Activated CD4-positive, alpha-beta T cell treated with anti-CD3 and anti-CD28 coated beads, Interleukin-2, amount 50 U/mL, for 16 hours (primary cell): ENCODE measurements around the gene ANKS1B.
"Not testable (repeated sequence)": the region's sequence is repeated elsewhere in the genome, so short reads cannot be mapped to it uniquely, and the experiment has no call there.

ENCODE experiments used
- DNase-seq: peaks from one replicate; pipeline ENCODE4 v3.0.0-alpha.2; 2020

Gene ANKS1B

GRCh38 chr12:99984271-99985128, at the start of gene ANKS1B:
ANKS1B (minus strand) TSS chr12:99984936; CDS start chr12:99984237, 699 bp downstream.
- no peak for DNase-seq

GRCh38 chr12:100031836-100032235, 47.1 kb upstream of the ANKS1B start:
- DNase-seq = no peak

- no peak for DNase-seq
Observed at GRCh38 chr12:100027671-100028070, 42.9 kb upstream of the ANKS1B start.

- DNase-seq = no peak
Observed at GRCh38 chr12:100026241-100026640, 41.5 kb upstream of the ANKS1B start.

GRCh38 chr12:100024974-100025555, 40.3 kb upstream of the ANKS1B start:
- DNase-seq = no peak

DNA sequence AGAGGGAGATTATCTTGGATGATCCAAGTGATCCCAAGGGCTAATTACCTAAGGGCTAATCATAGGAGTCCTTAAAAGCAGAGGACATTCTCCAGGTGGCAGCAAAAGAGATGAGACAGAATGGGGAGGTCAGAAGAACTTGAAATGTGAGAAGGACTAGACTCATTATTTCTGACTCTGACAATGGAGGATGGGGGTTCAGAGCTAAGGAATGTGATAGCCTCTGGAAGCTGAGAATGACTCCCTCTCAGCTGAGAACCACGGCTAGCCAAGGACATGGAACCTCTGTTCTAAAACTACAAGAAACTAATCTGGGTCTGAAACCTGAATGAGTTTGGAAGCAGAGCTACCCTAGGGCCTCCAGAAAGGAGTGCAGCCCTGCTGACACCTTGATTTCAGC, 35.6 kb upstream of the ANKS1B start:
- DNase-seq = no peak

GRCh38 chr12:100017056-100017455, 32.3 kb upstream of the ANKS1B start:
- DNase-seq = no peak

DNA sequence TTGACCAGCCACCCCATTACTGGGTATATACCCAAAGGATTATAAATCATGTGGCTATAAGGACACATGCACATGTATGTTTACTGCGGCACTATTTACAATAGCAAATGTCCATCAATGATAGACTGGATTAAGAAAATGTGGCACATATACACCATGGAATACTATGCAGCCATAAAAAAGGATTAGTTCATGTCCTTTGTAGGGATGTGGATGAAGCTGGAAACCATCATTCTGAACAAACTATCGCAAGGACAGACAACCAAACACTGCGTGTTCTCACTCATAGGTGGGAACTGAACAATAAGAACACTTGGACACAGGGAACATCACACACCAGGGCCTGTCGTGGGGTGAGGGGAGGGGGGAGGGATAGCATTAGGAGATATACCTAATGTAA, 31.6 kb upstream of the ANKS1B start:
- not testable (repeated sequence) for DNase-seq

GRCh38 chr12:100005846-100006245, 21.1 kb upstream of the ANKS1B start:
- not testable (repeated sequence) for DNase-seq

DNA sequence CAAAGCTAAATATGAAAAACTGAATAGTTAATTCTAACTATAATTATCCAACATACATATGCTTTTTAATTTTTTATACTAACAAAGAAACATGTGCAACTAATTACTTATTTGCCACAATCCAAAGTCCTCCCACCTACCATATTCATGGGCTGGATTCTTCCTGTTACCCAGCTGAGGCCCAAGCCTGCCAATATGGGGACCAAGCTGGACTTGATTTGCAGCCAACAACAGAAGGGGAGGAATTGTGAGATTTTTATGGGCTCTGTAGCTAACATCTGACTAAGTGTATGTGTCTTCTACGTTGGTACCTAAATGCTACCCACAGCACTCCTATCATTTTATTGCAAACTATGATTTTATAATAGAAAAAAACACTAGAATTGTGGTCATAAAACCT, 13.1 kb upstream of the ANKS1B start:
- no peak for DNase-seq

- DNase-seq = no peak
Observed at GRCh38 chr12:99996095-99996494, 11.4 kb upstream of the ANKS1B start.

- no peak for DNase-seq
Observed at GRCh38 chr12:99985631-99986030, 895 bp upstream of the ANKS1B start.

GRCh38 chr12:99985129-99985570, 414 bp upstream of the ANKS1B start:
- no peak for DNase-seq

GRCh38 chr12:99983456-99984258, 1.1 kb downstream of the ANKS1B start:
- no peak for DNase-seq

GRCh38 chr12:99981639-99982190, 3.0 kb downstream of the ANKS1B start:
- DNase-seq = no peak

GRCh38 chr12:99979471-99979870, 5.3 kb downstream of the ANKS1B start:
- no peak for DNase-seq

GRCh38 chr12:99978152-99978551, 6.6 kb downstream of the ANKS1B start:
- DNase-seq = no peak

DNA sequence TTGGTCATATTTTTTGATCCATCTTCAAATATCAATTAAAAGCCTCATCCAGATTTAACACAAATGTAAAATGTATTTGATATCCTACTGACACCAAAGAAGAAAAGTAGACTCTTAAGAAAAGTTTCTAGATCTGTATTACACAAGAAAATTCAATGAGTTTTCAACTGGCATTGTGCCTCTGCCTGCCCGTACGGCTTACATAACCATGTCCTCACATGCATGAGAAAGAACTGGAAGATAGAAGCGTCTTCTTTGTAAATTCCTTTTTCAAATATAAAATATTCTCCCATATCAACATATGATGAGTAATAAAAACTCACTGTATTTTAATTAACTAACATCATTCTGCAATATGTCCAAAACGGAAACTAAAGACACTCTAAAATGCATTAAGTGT, 7.2 kb downstream of the ANKS1B start:
- no peak for DNase-seq

DNA sequence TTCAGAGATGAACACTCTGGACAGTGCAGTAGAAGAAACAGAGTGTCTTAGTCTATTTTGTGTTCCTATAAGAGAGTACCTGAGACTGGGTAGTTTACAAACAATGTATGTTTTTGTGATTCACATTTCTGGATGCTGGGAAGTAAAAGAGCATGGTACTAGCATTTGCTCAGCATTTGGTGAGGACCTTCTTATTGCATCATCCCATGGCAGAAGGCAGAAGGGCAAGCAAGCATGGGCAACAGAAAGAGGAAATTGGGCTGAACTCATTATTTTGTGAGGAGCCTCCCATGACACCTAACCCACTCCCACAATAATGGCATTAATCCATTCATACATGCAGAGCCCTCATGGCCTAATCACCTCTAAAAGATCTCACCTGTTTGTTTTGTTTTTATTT, 8.0 kb downstream of the ANKS1B start:
- no peak for DNase-seq

DNA sequence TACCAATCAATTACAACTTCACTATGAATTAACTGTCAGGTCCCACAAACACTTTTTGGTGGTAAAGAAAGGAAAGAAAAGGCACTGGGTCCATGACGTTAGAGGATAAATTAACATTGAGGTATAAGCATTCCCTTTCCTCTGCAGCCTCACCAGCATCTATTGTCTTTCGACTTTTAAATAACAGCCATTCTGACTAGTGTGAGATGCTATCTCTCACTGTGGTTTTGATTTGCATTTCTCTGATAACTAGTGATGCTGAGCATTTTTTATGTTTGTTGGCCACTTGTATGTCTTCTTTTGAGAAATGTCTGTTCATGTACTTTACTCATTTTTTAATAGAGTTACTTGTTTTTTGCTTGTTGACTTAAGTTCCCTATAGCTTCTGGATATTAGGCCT, 9.4 kb downstream of the ANKS1B start:
- no peak for DNase-seq

GRCh38 chr12:99974146-99974545, 10.6 kb downstream of the ANKS1B start:
- DNase-seq = no peak

DNA sequence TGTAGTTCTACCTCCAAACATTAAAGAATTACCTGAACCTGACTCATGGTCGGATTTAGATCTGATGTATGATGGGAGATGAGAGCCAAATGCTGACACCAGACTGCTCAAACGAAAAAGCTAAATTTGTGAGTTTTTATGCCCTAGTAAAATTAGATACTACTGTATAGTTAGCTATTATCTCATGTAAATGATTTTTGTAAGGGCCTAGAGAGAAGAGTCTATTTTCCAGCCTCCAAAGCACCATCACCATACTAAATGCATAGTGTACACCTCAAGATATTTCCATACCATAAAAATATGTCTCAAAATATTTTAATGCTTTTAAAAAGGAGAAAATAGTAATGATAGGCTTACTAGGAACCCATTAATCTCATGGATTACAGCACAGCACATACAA, 18.3 kb downstream of the ANKS1B start:
- DNase-seq = no peak

DNA sequence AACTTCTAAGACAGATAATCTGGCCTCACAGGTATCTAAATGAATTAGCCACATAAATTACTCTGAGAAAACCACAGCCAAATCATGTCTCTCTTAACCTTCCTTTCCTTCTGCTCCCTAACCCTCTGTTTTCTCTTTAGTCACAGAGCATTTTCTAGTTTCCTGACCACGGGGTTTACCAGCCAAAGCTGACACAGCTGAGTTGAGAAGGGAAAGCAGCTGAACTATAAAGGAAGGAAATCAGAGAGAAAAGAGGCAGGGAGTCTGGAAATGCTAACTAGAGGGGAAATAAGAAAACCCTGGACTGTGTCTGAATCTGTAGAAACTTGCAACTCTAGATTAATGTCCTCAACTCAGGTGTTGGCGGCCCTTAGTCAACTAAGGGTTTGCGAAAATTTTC, 24.4 kb downstream of the ANKS1B start:
- DNase-seq = no peak
